ENCODE results near the gene PCYT1B.

The PCYT1B gene

DNA sequence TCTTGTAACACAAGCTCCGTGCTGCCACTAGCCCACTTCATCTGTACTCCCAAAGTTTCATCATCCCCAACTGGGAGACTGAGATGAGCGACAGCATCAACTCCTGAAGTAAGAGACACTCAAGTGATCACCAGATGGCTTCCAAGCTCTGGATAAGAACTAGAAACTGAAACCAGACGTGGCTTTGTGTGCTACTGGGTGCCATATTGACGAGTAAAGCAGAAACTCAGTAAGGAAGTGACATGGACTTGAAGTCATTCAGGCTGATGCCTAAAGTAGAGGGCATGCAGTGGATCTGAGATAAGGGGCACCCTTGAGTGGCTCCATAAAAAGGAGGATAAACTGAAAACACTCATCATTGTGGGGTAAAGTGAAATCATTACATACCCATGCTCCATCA, 72.4 kb downstream of the PCYT1B start:
- no peaks in the 10 kb centered on the region for H3K27me3 ChIP-seq
- no peak overlapping the region for H3K27ac ChIP-seq
- TF ChIP-seq, protein P1, sequence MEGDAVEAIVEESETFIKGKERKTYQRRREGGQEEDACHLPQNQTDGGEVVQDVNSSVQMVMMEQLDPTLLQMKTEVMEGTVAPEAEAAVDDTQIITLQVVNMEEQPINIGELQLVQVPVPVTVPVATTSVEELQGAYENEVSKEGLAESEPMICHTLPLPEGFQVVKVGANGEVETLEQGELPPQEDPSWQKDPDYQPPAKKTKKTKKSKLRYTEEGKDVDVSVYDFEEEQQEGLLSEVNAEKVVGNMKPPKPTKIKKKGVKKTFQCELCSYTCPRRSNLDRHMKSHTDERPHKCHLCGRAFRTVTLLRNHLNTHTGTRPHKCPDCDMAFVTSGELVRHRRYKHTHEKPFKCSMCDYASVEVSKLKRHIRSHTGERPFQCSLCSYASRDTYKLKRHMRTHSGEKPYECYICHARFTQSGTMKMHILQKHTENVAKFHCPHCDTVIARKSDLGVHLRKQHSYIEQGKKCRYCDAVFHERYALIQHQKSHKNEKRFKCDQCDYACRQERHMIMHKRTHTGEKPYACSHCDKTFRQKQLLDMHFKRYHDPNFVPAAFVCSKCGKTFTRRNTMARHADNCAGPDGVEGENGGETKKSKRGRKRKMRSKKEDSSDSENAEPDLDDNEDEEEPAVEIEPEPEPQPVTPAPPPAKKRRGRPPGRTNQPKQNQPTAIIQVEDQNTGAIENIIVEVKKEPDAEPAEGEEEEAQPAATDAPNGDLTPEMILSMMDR (IDR thresholded peaks at IDR 0.05) = no peak
- no peak overlapping the region for H3K4me3 ChIP-seq (ENCODE audit: low read depth in 1 of 2, low read length in 1 of 2)
- no peaks in the 10 kb centered on the region for H3K9me3 ChIP-seq
- H3K4me1 ChIP-seq (ENCODE audit: control insufficient read depth in 1 of 2, insufficient read depth in 1 of 2, low read depth in 1 of 2, low read length in 1 of 2) = no peaks in the 10 kb centered on the region
- H3K36me3 ChIP-seq = no peaks in the 10 kb centered on the region

- Histone ChIP-seq H3K9me3 (no peaks in the 10 kb centered on the region), H3K4me3 (ENCODE audit: low read depth in 1 of 2, low read length in 1 of 2) (no peak overlapping the region), H3K4me1 (ENCODE audit: control insufficient read depth in 1 of 2, insufficient read depth in 1 of 2, low read depth in 1 of 2, low read length in 1 of 2) (no peaks in the 10 kb centered on the region), H3K27ac (no peak overlapping the region), H3K36me3 (no peaks in the 10 kb centered on the region), H3K27me3 (no peaks in the 10 kb centered on the region)
- TF ChIP-seq, protein P1 (IDR thresholded peaks at IDR 0.05) = no peak
Measured at GRCh38 chrX:24567169-24567568, 80.0 kb downstream of the PCYT1B start.

GRCh38 chrX:24566240-24566639, 80.9 kb downstream of the PCYT1B start:
- H3K9me3 ChIP-seq = no peaks in the 10 kb centered on the region
- TF ChIP-seq, protein P1 (IDR thresholded peaks at IDR 0.05) = no peak

DNA sequence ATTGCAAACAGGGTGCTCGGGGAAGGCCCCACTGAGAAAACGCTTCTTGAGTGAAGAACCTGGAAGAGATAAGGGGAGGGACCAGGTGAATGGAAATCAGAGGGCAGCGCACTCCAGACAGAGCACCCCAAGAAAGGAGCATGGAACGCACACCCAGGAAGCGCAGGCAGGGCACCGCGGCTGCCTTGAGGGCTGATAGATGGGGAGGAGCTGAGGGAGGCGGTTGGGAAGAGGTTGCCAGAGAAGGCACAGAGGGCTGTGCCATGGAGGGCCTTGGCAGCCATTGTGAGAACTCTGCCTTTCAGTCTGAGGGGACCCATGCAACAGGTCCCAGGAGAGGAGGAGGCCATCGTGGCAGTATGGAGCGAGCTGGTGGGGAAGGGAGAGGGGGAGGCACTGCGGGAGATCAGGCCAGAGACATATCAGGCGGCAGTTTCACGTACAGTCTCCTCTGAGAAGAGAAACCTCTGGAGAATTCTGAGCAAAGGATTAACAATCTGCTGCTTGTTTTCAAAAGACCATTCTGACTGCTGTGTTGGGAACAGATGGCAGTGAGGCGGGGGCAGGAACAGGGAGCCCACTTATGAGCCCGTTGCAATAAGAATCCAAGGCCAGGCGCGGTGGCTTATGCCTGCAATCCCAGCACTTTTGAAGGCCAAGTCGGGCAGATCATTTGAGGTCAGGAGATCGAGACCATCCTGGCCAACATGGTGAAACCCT, 83.7 kb downstream of the PCYT1B start:
- TF ChIP-seq, protein P1 (IDR thresholded peaks at IDR 0.05) = no peak
- no peak overlapping the region for H3K4me3 ChIP-seq (ENCODE audit: low read depth in 1 of 2, low read length in 1 of 2)
- no peaks in the 10 kb centered on the region for H3K36me3 ChIP-seq
- H3K4me1 ChIP-seq (ENCODE audit: control insufficient read depth in 1 of 2, insufficient read depth in 1 of 2, low read depth in 1 of 2, low read length in 1 of 2) = no peaks in the 10 kb centered on the region
- H3K27me3 ChIP-seq = no peaks in the 10 kb centered on the region
- H3K27ac ChIP-seq = no peak overlapping the region
- no peaks in the 10 kb centered on the region for H3K9me3 ChIP-seq

More at GRCh38 chrX:24566240-24566639, 80.9 kb downstream of the PCYT1B start:
- Histone ChIP-seq H3K27me3 (no peaks in the 10 kb centered on the region), H3K4me3 (ENCODE audit: low read depth in 1 of 2, low read length in 1 of 2) (no peak overlapping the region), H3K4me1 (ENCODE audit: control insufficient read depth in 1 of 2, insufficient read depth in 1 of 2, low read depth in 1 of 2, low read length in 1 of 2) (no peaks in the 10 kb centered on the region), H3K36me3 (no peaks in the 10 kb centered on the region), H3K27ac (no peak overlapping the region)

- TF ChIP-seq, protein P1 (IDR thresholded peaks at IDR 0.05) = no peak
- H3K9me3 ChIP-seq = no peaks in the 10 kb centered on the region
Measured at GRCh38 chrX:24561121-24561520, 86.0 kb downstream of the PCYT1B start.

More at GRCh38 chrX:24561121-24561520, 86.0 kb downstream of the PCYT1B start:
- Histone ChIP-seq H3K36me3 (no peaks in the 10 kb centered on the region), H3K27me3 (no peaks in the 10 kb centered on the region), H3K4me1 (ENCODE audit: control insufficient read depth in 1 of 2, insufficient read depth in 1 of 2, low read depth in 1 of 2, low read length in 1 of 2) (no peaks in the 10 kb centered on the region), H3K4me3 (ENCODE audit: low read depth in 1 of 2, low read length in 1 of 2) (no peak overlapping the region), H3K27ac (no peak overlapping the region)

Data from neutrophil (primary cell).